Adipocyte (in vitro differentiated cells): ENCODE results near the gene MRPL24.
A peak's percentile ranks its signal among the peaks of the same experiment; 100 is the strongest.

Experiments
- DNase-seq: peaks from one replicate; pipeline ENCODE4 v3.0.0-alpha.2; 2015; ENCODE audit warnings: low read depth
- H3K27me3 ChIP-seq: replicated peaks from 2 replicates; pipeline ENCODE4 v1.7.0; 2013; ENCODE audit warnings: mild to moderate bottlenecking, low read length, moderate library complexity; ENCODE audit not compliant: control insufficient read depth, insufficient read depth
- H3K36me3 ChIP-seq: 2 replicates; pipeline ENCODE4 v1.7.0; 2013; ENCODE audit warnings: low read length, mild to moderate bottlenecking, moderate library complexity; ENCODE audit not compliant: control insufficient read depth, insufficient read depth, severe bottlenecking
- H3K4me1 ChIP-seq: 2 replicates; pipeline ENCODE4 v1.7.0; 2013; ENCODE audit warnings: mild to moderate bottlenecking, low read length, moderate library complexity; ENCODE audit not compliant: control insufficient read depth, insufficient read depth
- H3K4me3 ChIP-seq: 2 replicates; pipeline ENCODE4 v1.7.0; 2013; ENCODE audit warnings: mild to moderate bottlenecking, low read length, moderate library complexity
- H3K9ac ChIP-seq: 2 replicates; pipeline ENCODE4 v1.7.0; 2013; ENCODE audit warnings: mild to moderate bottlenecking, low read length, moderate library complexity
- H3K9me3 ChIP-seq: 2 replicates; pipeline ENCODE4 v1.7.0; 2013; ENCODE audit warnings: mild to moderate bottlenecking, low read length, moderate library complexity; ENCODE audit not compliant: control insufficient read depth

The MRPL24 gene

DNA sequence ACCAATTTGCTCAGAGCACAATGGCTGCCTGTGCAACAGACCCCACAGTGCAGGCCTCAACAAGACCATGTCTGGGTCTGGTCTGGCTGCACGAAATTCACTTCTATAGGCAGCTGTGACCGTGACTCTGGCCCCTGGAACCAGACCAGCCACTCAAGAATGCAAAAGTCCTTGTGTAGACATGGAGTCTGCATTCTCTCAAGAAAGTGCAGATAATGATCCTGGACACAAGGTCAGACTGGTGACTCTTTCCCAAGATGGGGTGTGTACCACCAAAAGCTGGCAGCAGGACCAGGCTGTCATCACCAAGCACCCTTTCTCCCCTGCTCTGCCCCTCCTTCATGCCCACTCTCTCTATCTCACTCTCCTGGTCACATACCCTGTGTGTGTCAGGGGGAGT is 19.8 kb downstream of the MRPL24 start:
- peaks cover 35% of the 10 kb centered on the region for H3K36me3 ChIP-seq
- no peaks in the 10 kb centered on the region for H3K27me3 ChIP-seq
- no peaks in the 10 kb centered on the region for H3K9me3 ChIP-seq
- H3K9ac ChIP-seq = no peak overlapping the region
- peak; percentile 53 for DNase-seq
- H3K4me3 ChIP-seq = no peak overlapping the region
- peaks cover 17% of the 10 kb centered on the region for H3K4me1 ChIP-seq

DNA sequence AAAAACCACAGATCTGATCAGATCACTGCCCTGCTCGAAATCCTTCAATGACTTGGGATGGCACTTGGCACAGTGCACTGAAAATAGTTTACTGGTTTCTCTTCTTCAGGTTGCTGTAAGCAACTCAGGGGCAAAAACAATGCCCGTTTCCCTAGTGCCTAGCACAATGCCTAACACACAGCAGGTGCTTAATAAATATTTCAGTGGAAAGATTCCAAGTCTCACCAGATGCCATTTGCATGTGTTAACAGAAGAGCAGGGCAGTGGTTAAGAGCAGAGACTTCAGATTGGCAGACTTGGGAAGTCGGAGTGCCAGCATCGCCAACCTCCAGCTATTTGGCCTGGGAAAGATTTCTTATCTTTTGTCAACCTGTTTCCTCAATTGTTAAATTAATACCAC is 23.5 kb downstream of the MRPL24 start:
- Histone ChIP-seq H3K9me3 (no peaks in the 10 kb centered on the region), H3K4me3 (no peak overlapping the region), H3K4me1 (peaks cover 20% of the 10 kb centered on the region), H3K36me3 (peaks cover 13% of the 10 kb centered on the region), H3K9ac (no peak overlapping the region), H3K27me3 (no peaks in the 10 kb centered on the region)
- no peak for DNase-seq

DNA sequence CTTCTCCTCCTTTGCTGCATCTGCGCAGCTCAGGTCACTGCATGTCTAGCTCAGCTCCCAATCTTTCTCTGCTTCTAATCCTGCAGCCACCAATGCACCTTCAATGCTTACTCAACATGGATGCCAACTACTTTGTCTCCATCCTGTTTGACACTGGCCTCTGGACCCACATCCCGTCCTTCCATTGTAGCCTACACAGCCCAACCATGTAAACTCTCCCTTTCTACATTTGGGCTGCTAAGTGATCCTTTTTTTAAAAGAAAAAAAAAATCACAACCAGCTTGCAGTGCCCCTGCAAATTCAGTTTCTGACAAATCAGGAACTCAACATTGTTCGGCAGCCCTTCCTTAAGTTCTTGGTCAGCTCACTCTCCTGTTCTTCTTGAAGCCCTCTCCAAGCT is 26.1 kb downstream of the MRPL24 start:
- H3K9ac ChIP-seq = no peak overlapping the region
- DNase-seq = no peak
- H3K27me3 ChIP-seq = no peaks in the 10 kb centered on the region
- no peak overlapping the region for H3K4me3 ChIP-seq
- H3K36me3 ChIP-seq = no peaks in the 10 kb centered on the region
- H3K4me1 ChIP-seq = peaks cover 28% of the 10 kb centered on the region
- no peaks in the 10 kb centered on the region for H3K9me3 ChIP-seq

- H3K9ac ChIP-seq = no peak overlapping the region
- no peaks in the 10 kb centered on the region for H3K9me3 ChIP-seq
- H3K27me3 ChIP-seq = no peaks in the 10 kb centered on the region
- H3K4me1 ChIP-seq = peaks cover 50% of the 10 kb centered on the region
- H3K36me3 ChIP-seq = no peaks in the 10 kb centered on the region
- H3K4me3 ChIP-seq = no peak overlapping the region
- DNase-seq = no peak
Measured at GRCh38 chr1:156712626-156713025, 28.3 kb downstream of the MRPL24 start.

DNA sequence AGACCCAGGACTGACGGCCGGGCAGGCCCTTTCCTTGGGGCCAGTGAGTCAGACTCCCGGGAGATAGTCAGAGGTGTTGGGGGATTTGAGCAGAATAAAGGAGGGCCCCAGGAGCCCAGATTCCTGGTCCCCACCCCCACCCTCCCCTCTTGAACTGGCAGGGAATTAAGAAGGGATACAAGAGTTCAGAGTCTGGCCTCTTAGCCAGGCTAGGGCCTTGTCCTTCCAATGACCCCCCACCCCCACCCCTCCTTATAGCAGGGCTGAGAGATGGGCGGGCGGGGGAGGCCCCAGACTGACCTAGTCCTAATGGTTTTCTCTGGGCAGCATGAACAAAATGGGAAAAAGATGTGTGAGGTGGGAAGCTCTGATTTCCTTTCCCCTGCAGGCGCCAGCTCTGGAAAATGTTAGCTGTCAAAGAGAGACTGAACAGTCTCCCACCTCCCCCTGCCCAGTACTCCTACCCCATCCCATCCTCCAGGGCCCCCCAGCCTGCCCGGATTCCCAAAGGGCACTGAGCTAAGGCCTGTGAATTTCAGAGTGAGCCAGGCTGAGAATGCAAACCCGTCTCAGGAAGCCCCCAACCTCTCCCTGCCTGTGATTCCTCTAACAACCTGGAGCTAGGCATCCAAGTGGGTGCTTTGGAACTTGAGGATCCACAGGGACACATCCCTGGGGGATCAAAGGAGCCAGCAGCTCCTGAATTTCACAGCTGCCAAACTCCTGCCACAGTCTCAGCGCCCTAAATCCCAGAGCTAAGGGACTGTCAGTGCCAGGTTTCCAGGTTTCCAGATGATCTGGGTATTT is 29.7 kb downstream of the MRPL24 start:
- no peak overlapping the region for H3K4me3 ChIP-seq
- no peaks in the 10 kb centered on the region for H3K9me3 ChIP-seq
- H3K4me1 ChIP-seq = peaks cover 63% of the 10 kb centered on the region
- H3K9ac ChIP-seq = peak overlapping the region; percentile 46
- H3K27me3 ChIP-seq = no peaks in the 10 kb centered on the region
- H3K36me3 ChIP-seq = no peaks in the 10 kb centered on the region
- peak; percentile 69 for DNase-seq

DNA sequence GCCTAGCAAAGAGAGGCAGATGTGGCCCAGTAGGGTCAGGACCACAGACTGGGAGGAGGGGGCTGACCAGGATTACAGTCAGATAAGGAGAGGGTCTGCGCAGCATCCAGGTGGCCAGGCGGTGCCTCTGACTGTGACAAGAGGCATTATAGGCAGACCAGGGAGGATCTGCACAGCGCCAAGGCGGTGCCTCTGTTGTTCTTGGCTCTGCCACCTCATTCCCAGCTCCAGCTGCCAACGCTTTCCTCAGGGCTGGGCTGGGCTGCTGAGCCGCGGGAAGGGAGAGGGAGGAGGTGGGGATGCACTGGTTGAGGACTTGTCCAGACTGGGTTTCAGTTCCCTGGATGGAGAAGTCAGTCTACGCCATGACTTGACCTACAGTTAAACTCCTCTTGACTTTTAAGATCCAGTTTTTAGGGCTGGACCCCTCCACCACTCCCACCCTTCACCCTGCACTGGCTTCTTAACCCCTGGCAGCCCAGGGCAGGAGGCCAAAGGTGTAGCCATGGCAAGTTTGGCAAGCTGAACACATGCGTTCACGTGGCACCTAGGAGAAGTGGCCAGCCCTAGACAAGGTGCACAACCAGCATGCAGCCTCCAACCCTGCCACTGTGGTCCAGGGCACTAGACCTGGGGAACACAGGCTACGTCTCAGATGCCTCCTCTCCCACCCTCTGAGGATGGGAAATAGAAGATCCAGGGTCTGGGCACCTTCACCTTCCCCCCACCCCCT is 31.0 kb downstream of the MRPL24 start:
- Histone ChIP-seq H3K9me3 (no peaks in the 10 kb centered on the region), H3K4me1 (peaks cover 76% of the 10 kb centered on the region)
- DNase-seq = peak; percentile 95

DNA sequence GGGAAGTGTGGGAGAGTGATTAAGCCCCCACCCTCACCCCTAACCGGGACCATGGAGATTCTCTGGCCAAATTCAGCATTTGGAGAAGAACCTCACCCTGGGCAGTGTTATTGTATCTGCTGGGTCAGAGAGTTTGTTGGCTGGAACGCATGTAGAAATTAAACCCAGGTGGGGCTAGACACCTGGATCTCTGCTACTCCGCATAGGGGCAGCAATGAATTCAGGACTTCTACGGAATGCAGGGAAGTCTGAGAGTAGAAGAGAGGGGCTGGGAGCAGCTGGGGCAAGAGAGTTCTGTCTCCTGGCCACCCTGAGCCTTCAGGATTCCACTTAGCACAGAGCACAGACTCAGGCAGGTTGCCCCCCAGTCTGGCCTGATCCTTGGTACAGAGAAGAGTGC is 31.9 kb downstream of the MRPL24 start:
- DNase-seq = no peak
- peaks cover 85% of the 10 kb centered on the region for H3K4me1 ChIP-seq
- H3K9ac ChIP-seq = peak overlapping the region; percentile 83
- no peaks in the 10 kb centered on the region for H3K27me3 ChIP-seq
- no peaks in the 10 kb centered on the region for H3K36me3 ChIP-seq
- no peaks in the 10 kb centered on the region for H3K9me3 ChIP-seq
- H3K4me3 ChIP-seq = no peak overlapping the region

More for the DNA sequence above, 31.0 kb downstream of the MRPL24 start:
- Histone ChIP-seq H3K36me3 (no peaks in the 10 kb centered on the region), H3K4me3 (no peak overlapping the region), H3K9ac (peak overlapping the region; percentile 83), H3K27me3 (no peaks in the 10 kb centered on the region)

GRCh38 chr1:156708218-156708661 is 32.6 kb downstream of the MRPL24 start:
- Histone ChIP-seq H3K9me3 (no peaks in the 10 kb centered on the region), H3K27me3 (no peaks in the 10 kb centered on the region), H3K36me3 (no peaks in the 10 kb centered on the region), H3K9ac (peak overlapping the region; percentile 83), H3K4me3 (no peak overlapping the region), H3K4me1 (peaks cover 89% of the 10 kb centered on the region)
- peak; percentile 59 for DNase-seq

DNA sequence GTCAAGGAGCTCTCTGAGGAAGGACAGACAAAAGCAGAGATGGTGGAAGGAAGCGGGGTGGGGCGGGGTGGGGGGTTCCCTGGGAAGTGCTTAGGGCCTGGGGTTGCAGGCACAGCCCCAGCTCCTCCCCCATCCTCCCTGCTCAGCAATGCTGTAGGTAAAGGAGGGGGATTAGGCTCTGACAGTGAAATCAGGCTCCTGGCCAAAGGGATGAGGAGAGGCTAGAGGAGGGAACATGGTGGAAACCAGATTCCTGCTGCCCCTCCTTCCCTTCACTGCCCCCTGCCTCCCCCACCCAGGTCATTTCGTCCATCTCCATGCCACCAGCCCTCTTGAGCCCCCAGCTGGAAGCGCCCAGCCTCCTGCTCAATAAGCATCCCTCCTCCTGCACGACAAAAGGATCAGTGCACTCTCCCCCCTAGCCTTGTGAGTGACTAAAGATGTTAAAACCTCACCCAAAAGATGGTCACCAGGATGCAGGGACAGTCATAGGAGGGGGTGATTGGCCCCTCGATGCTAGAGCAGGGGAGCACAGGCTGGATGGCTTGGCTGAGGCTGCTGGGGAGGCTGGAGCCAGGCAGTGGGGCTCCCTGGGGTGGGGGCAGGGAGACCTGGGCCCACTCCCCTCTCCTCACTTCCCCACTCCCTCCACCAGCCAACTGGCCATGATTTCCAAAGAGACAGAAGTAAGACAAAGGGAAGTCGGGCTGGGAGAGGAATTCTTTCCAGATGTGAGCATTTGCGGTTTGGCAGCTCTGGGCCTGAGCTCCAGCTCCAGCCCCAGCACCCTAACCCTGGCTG is 33.3 kb downstream of the MRPL24 start:
- no peak overlapping the region for H3K4me3 ChIP-seq
- DNase-seq = peak; percentile 91
- no peaks in the 10 kb centered on the region for H3K27me3 ChIP-seq
- H3K4me1 ChIP-seq = peaks cover 84% of the 10 kb centered on the region
- no peaks in the 10 kb centered on the region for H3K36me3 ChIP-seq
- no peaks in the 10 kb centered on the region for H3K9me3 ChIP-seq
- H3K9ac ChIP-seq = peak overlapping the region; percentile 83

DNA sequence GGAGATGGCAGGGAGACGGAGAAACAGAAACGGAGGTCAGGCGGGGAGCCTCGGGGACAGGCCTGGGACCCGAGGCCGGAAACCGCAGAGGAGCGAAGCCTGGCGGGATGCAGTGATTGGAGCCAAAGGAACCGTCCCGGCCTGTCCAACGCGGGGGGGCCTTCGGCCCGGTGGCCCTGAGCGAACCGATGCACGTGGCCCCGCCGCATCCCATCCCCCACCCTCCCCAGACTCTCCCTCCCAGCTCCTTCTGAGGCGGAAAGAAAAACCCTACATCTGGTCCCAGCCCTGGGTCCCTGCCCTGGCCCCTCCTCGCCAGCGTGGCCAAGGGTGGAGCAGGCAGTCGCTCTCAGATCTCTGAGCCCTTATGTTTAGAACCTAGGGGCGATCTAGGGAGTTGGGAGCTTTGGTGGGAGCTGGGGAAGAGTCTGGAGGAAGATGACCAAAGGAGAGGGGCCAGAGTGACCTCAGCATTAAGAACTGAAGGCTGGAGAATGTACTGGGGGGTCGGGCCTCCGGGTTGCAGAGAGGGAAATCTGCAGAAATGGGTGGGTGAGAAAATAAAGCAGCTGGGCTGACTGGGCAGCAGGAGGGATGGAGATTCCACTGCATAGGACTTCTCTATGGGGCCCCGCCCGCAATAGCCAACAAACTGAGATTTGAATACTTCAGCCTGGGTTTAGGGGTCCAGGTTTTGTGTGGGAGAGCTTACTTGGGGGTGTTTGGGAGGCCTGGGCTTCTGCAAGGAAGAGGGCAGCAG is 34.1 kb downstream of the MRPL24 start:
- Histone ChIP-seq H3K4me3 (peak overlapping the region; percentile 75), H3K9me3 (no peaks in the 10 kb centered on the region), H3K4me1 (peaks cover 78% of the 10 kb centered on the region), H3K36me3 (no peaks in the 10 kb centered on the region), H3K27me3 (no peaks in the 10 kb centered on the region), H3K9ac (peak overlapping the region; percentile 83)
- peak; percentile 78 for DNase-seq
